Right atrium auricular region (tissue), 2 donors: ENCODE measurements around the gene ZBTB40. TPM values are rescaled to one million over a fixed set of nuclear protein-coding genes. Genes with fewer than 3 reads are reported as not detected.

Experiments
- DNase-seq: peaks from one replicate; pipeline ENCODE4 v3.0.0-alpha.2; 2019; ENCODE audit warnings: low spot score
- H3K27ac ChIP-seq, 2 donors: fragments of 200-600 bp; sonication (generic); 1 replicate in 1 of 2; 2 replicates in 1 of 2; pipeline ENCODE4 v1.5.1; 2016 to 2019
- H3K27me3 ChIP-seq, 2 donors: fragments of 200-600 bp; sonication (generic); one replicate each; pipeline versions ENCODE4 v1.5.1 to v1.6.0; 2017 to 2019
- H3K36me3 ChIP-seq: fragments of 200-600 bp; sonication (generic); one replicate; pipeline ENCODE4 v1.5.1; 2016
- H3K4me1 ChIP-seq, 2 donors: fragments of 200-600 bp; sonication (generic); one replicate each; pipeline versions ENCODE4 v1.5.1 to v1.6.0; 2017 to 2019
- H3K4me3 ChIP-seq, 2 donors: fragments of 200-600 bp; sonication (generic); 1 replicate in 1 of 2; 2 replicates in 1 of 2; pipeline ENCODE4 v1.5.1; 2017 to 2019; ENCODE audit warnings: mild to moderate bottlenecking in 1 of 2, moderate library complexity in 1 of 2
- H3K9me3 ChIP-seq, 2 donors: fragments of 200-600 bp; sonication (generic); one replicate each; pipeline ENCODE4 v1.5.1; 2019
- CTCF ChIP-seq, 2 donors: fragments of 200-600 bp; sonication (generic); IDR thresholded peaks; one replicate each; pipeline ENCODE4 v1.5.1; 2019; ENCODE audit warnings: antibody characterized with exemption in 2 of 2
- total RNA-seq, 2 donors: library from RNA; depleted of rRNA; stranded (reverse); fragments of >200 nt; gene quantifications; one replicate each; pipeline ENCODE4 v1.1.0, GENCODE V29; 2016

Gene ZBTB40
- total RNA-seq, 2 donors from 2014 or later = 10.4 to 12.5 TPM

DNA sequence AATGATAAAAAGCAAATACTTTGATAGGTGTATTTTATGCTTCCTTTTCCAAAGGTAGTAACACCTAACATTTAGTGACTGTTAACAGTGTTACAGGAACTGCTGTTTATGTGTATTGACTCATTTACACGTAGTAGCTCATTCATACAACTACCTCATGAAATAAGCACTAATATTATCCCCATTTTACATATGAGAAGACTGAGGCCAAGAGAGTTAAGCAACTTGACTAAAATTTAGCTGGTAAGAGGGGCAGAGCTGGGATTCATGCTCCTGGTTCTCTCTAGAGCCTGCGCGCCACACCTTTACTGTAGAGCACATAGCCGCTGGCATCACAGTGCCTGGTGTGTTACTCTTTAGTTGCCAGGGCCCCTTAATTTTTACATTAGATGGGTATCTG, 11.3 kb downstream of the ZBTB40 start:
- H3K27me3 ChIP-seq = no peaks in the 10 kb centered on the region
- H3K36me3 ChIP-seq = no peaks in the 10 kb centered on the region
- H3K4me1 ChIP-seq = peaks cover 0 to 7% of the 10 kb centered on the region in 2 donors
- no peak for DNase-seq
- no peak for TF ChIP-seq CTCF (IDR thresholded peaks at IDR 0.05)
- no peak overlapping the region for H3K27ac ChIP-seq
- no peaks in the 10 kb centered on the region for H3K9me3 ChIP-seq
- H3K4me3 ChIP-seq = no peak overlapping the region

GRCh38 chr1:22465015-22465565, 13.4 kb downstream of the ZBTB40 start:
- Histone ChIP-seq H3K36me3 (no peaks in the 10 kb centered on the region), H3K4me3 (no peak overlapping the region), H3K4me1 (peaks cover 0 to 13% of the 10 kb centered on the region in 2 donors), H3K27me3 (no peaks in the 10 kb centered on the region), H3K27ac (no peak overlapping the region), H3K9me3 (no peaks in the 10 kb centered on the region)
- DNase-seq = no peak
- no peak for TF ChIP-seq CTCF (IDR thresholded peaks at IDR 0.05)

DNA sequence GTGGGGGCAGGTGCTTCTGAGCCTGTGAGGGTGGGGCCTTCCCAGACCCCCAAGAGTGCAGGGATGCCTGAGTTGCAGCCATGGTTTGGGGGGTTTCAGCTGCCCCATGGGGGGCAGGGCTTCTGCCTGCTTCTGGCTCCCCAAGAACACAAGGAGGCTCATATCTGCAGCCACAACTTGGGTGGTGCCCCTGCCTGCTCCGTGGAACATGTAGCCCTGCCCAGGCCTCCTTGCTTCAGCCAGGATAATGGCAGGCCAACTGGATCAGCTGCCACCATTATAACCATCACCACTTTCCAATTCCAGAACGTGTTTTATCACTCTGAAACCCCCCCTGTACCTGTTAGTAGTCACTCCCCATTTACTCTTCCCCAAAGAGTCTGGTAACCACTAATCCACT, 14.0 kb downstream of the ZBTB40 start:
- Histone ChIP-seq H3K4me1 (peaks cover 0 to 18% of the 10 kb centered on the region in 2 donors), H3K9me3 (no peaks in the 10 kb centered on the region), H3K27ac (no peak overlapping the region), H3K27me3 (no peaks in the 10 kb centered on the region), H3K4me3 (no peak overlapping the region), H3K36me3 (no peaks in the 10 kb centered on the region)
- no peak for TF ChIP-seq CTCF (IDR thresholded peaks at IDR 0.05)
- no peak for DNase-seq

- H3K4me3 ChIP-seq = no peak overlapping the region
- no peak for TF ChIP-seq CTCF (IDR thresholded peaks at IDR 0.05)
- no peak for DNase-seq
- peaks cover 0 to 48% of the 10 kb centered on the region in 2 donors for H3K4me1 ChIP-seq
- H3K9me3 ChIP-seq = no peaks in the 10 kb centered on the region
- H3K36me3 ChIP-seq = no peaks in the 10 kb centered on the region
- H3K27me3 ChIP-seq = no peaks in the 10 kb centered on the region
- H3K27ac ChIP-seq = no peak overlapping the region
Observed at GRCh38 chr1:22470227-22470626, 18.6 kb downstream of the ZBTB40 start.

- Histone ChIP-seq H3K27me3 (no peaks in the 10 kb centered on the region), H3K36me3 (no peaks in the 10 kb centered on the region), H3K9me3 (no peaks in the 10 kb centered on the region), H3K27ac (peak overlapping the region in 1 of 2 donors; percentile 2), H3K4me3 (no peak overlapping the region), H3K4me1 (peaks cover 0 to 48% of the 10 kb centered on the region in 2 donors)
- TF ChIP-seq CTCF (IDR thresholded peaks at IDR 0.05) = no peak
- no peak for DNase-seq
Observed at GRCh38 chr1:22471078-22471477, 19.4 kb downstream of the ZBTB40 start.

GRCh38 chr1:22471610-22472009, 20.0 kb downstream of the ZBTB40 start:
- Histone ChIP-seq H3K27ac (peak overlapping the region in 1 of 2 donors; percentile 44), H3K27me3 (no peaks in the 10 kb centered on the region)
- TF ChIP-seq CTCF (IDR thresholded peaks at IDR 0.05) = no peak

More at GRCh38 chr1:22471610-22472009, 20.0 kb downstream of the ZBTB40 start:
- Histone ChIP-seq H3K4me1 (peaks cover 0 to 48% of the 10 kb centered on the region in 2 donors), H3K4me3 (no peak overlapping the region), H3K9me3 (no peaks in the 10 kb centered on the region), H3K36me3 (no peaks in the 10 kb centered on the region)
- DNase-seq = no peak
